ENCODE data around the gene MOB2. TPM values are rescaled to one million over a fixed set of nuclear protein-coding genes. Genes with fewer than 3 reads are reported as not detected.

The MOB2 gene
- total RNA-seq, 1 donor from 2014 or later, result 26.4 TPM

DNA sequence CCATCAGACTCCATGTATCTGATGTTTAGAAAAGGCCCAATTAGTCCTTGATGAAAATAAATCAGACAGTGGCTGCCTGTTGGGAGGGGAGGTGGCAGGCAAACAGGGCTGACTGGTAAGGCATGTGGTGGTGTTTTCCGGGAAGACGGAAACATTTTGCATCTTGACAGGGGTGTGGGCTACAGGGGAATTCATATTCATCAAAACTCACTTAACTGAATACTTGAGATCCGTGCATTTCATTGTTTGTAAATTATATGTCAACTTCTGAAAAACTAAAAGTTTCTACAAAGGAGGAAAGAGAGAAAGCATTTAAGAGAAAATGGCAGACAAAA, 10.1 kb upstream of the MOB2 start:
- H4K20me1 ChIP-seq (ENCODE audit: insufficient read depth, low read length), result peaks cover 94% of the 10 kb centered on the region
- FAIRE-seq (no peak), DNase-seq (ENCODE audit: low read depth) (no peak)
- H3K9me3 Mint-ChIP-seq (ENCODE audit: unreplicated experiment), result no peaks in the 10 kb centered on the region
- H3K4me1 ChIP-seq (ENCODE audit: insufficient read depth, low read length), result no peaks in the 10 kb centered on the region
- peaks cover 13% of the 10 kb centered on the region for H3K36me3 Mint-ChIP-seq (ENCODE audit: low read depth, unreplicated experiment)
- H3K4me1 Mint-ChIP-seq (ENCODE audit: low read depth, unreplicated experiment), result peaks cover 2% of the 10 kb centered on the region
- peaks cover 77% of the 10 kb centered on the region for H3K79me2 ChIP-seq (ENCODE audit: insufficient read depth, low read length)
- no peaks in the 10 kb centered on the region for H3K9me3 ChIP-seq (ENCODE audit: insufficient read depth, low read depth, low read length)
- H3K27ac ChIP-seq (ENCODE audit: low read depth, low read length), result no peak overlapping the region
- TF ChIP-seq, protein P1, sequence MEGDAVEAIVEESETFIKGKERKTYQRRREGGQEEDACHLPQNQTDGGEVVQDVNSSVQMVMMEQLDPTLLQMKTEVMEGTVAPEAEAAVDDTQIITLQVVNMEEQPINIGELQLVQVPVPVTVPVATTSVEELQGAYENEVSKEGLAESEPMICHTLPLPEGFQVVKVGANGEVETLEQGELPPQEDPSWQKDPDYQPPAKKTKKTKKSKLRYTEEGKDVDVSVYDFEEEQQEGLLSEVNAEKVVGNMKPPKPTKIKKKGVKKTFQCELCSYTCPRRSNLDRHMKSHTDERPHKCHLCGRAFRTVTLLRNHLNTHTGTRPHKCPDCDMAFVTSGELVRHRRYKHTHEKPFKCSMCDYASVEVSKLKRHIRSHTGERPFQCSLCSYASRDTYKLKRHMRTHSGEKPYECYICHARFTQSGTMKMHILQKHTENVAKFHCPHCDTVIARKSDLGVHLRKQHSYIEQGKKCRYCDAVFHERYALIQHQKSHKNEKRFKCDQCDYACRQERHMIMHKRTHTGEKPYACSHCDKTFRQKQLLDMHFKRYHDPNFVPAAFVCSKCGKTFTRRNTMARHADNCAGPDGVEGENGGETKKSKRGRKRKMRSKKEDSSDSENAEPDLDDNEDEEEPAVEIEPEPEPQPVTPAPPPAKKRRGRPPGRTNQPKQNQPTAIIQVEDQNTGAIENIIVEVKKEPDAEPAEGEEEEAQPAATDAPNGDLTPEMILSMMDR (IDR thresholded peaks at IDR 0.05; ENCODE audit: insufficient read depth, low read depth, low read length), result no peak
- TF ChIP-seq EZH2 (IDR thresholded peaks at IDR 0.05; ENCODE audit: insufficient read depth, low read length), result no peak
- H3K9ac ChIP-seq (ENCODE audit: low read length), result no peak overlapping the region
- no peak overlapping the region for H3K4me2 ChIP-seq (ENCODE audit: low read length)
- no peak overlapping the region for H3K27ac Mint-ChIP-seq (ENCODE audit: unreplicated experiment)
- H3K27me3 ChIP-seq (ENCODE audit: insufficient read depth, low read length), result no peaks in the 10 kb centered on the region
- H3K4me3 ChIP-seq (ENCODE audit: insufficient read depth, low read depth, low read length), result no peak overlapping the region
- H3K27me3 Mint-ChIP-seq (ENCODE audit: low read depth, unreplicated experiment), result no peaks in the 10 kb centered on the region
- no peak overlapping the region for H2AFZ ChIP-seq (ENCODE audit: low read depth, low read length)
- no peak overlapping the region for H3K4me3 Mint-ChIP-seq (ENCODE audit: unreplicated experiment)
- H3K36me3 ChIP-seq (ENCODE audit: insufficient read depth, low read length), result no peaks in the 10 kb centered on the region

GRCh38 chr11:1496091-1496760, 9.6 kb upstream of the MOB2 start:
- no peak overlapping the region for H3K27ac Mint-ChIP-seq (ENCODE audit: unreplicated experiment)
- no peak overlapping the region for H3K4me2 ChIP-seq (ENCODE audit: low read length)
- H3K4me3 Mint-ChIP-seq (ENCODE audit: unreplicated experiment), result no peak overlapping the region
- no peak overlapping the region for H3K9ac ChIP-seq (ENCODE audit: low read length)
- H3K36me3 ChIP-seq (ENCODE audit: insufficient read depth, low read length), result no peaks in the 10 kb centered on the region
- no peak overlapping the region for H3K27ac ChIP-seq (ENCODE audit: low read depth, low read length)
- H4K20me1 ChIP-seq (ENCODE audit: insufficient read depth, low read length), result peaks cover 94% of the 10 kb centered on the region
- H3K36me3 Mint-ChIP-seq (ENCODE audit: low read depth, unreplicated experiment), result peaks cover 12% of the 10 kb centered on the region
- no peaks in the 10 kb centered on the region for H3K27me3 Mint-ChIP-seq (ENCODE audit: low read depth, unreplicated experiment)
- FAIRE-seq (no peak), DNase-seq (ENCODE audit: low read depth) (no peak)
- no peaks in the 10 kb centered on the region for H3K9me3 Mint-ChIP-seq (ENCODE audit: unreplicated experiment)
- no peak overlapping the region for H2AFZ ChIP-seq (ENCODE audit: low read depth, low read length)
- no peaks in the 10 kb centered on the region for H3K9me3 ChIP-seq (ENCODE audit: insufficient read depth, low read depth, low read length)
- peaks cover 2% of the 10 kb centered on the region for H3K4me1 Mint-ChIP-seq (ENCODE audit: low read depth, unreplicated experiment)
- H3K4me1 ChIP-seq (ENCODE audit: insufficient read depth, low read length), result no peaks in the 10 kb centered on the region
- no peak for TF ChIP-seq EZH2 (IDR thresholded peaks at IDR 0.05; ENCODE audit: insufficient read depth, low read length)
- peaks cover 77% of the 10 kb centered on the region for H3K79me2 ChIP-seq (ENCODE audit: insufficient read depth, low read length)
- H3K4me3 ChIP-seq (ENCODE audit: insufficient read depth, low read depth, low read length), result no peak overlapping the region
- no peaks in the 10 kb centered on the region for H3K27me3 ChIP-seq (ENCODE audit: insufficient read depth, low read length)

GRCh38 chr11:1494650-1495049, 8.1 kb upstream of the MOB2 start:
- H3K79me2 ChIP-seq (ENCODE audit: insufficient read depth, low read length), result peaks cover 73% of the 10 kb centered on the region
- no peaks in the 10 kb centered on the region for H3K27me3 Mint-ChIP-seq (ENCODE audit: low read depth, unreplicated experiment)

More at GRCh38 chr11:1494650-1495049, 8.1 kb upstream of the MOB2 start:
- Histone ChIP-seq H3K9ac (ENCODE audit: low read length) (no peak overlapping the region), H4K20me1 (ENCODE audit: insufficient read depth, low read length) (peaks cover 90% of the 10 kb centered on the region), H3K4me1 (ENCODE audit: insufficient read depth, low read length) (no peaks in the 10 kb centered on the region), H3K9me3 (ENCODE audit: insufficient read depth, low read depth, low read length) (no peaks in the 10 kb centered on the region), H3K27ac (ENCODE audit: low read depth, low read length) (no peak overlapping the region), H2AFZ (ENCODE audit: low read depth, low read length) (no peak overlapping the region), H3K27me3 (ENCODE audit: insufficient read depth, low read length) (no peaks in the 10 kb centered on the region), H3K4me3 (ENCODE audit: insufficient read depth, low read depth, low read length) (no peak overlapping the region), H3K36me3 (ENCODE audit: insufficient read depth, low read length) (no peaks in the 10 kb centered on the region), H3K4me2 (ENCODE audit: low read length) (no peak overlapping the region)
- DNase-seq (ENCODE audit: low read depth) (no peak), FAIRE-seq (no peak)
- H3K36me3 Mint-ChIP-seq (ENCODE audit: low read depth, unreplicated experiment), result peaks cover 2% of the 10 kb centered on the region
- H3K27ac Mint-ChIP-seq (ENCODE audit: unreplicated experiment), result no peak overlapping the region
- H3K4me3 Mint-ChIP-seq (ENCODE audit: unreplicated experiment), result no peak overlapping the region
- H3K4me1 Mint-ChIP-seq (ENCODE audit: low read depth, unreplicated experiment), result peaks cover 2% of the 10 kb centered on the region
- no peak for TF ChIP-seq EZH2 (IDR thresholded peaks at IDR 0.05; ENCODE audit: insufficient read depth, low read length)
- TF ChIP-seq, protein P1 (IDR thresholded peaks at IDR 0.05; ENCODE audit: insufficient read depth, low read depth, low read length), result no peak
- no peaks in the 10 kb centered on the region for H3K9me3 Mint-ChIP-seq (ENCODE audit: unreplicated experiment)
